OCI-LY7 (cell line): ENCODE data around the gene ZFAND2B. TPM values are rescaled to one million over a fixed set of nuclear protein-coding genes. Genes with fewer than 3 reads are reported as not detected.

ENCODE experiments used
- BruUV-seq: library from RNA; stranded (reverse); fragments of 400-500 nt; replicated peaks from 2 replicates; lab custom pipeline; 2021; lab: Mats Ljungman, UMichigan
- CTCF ChIA-PET: fragments of 300-600 bp; sonication (Branson Sonifier 250); formaldehyde crosslinking; loops from one replicate; lab custom pipeline; 2022; ENCODE audit warnings: antibody characterized with exemption; ENCODE audit not compliant: unreplicated experiment; lab: Charles Lee
- POLR2A ChIA-PET: fragments of 300-600 bp; sonication (Branson Sonifier 250); formaldehyde crosslinking; loops from one replicate; lab custom pipeline; 2022; ENCODE audit warnings: antibody characterized with exemption; lab: Charles Lee
- DNase-seq: peaks from one replicate; pipeline ENCODE4 v3.0.0-alpha.2; 2015; ENCODE audit warnings: low spot score
- H2AFZ ChIP-seq: fragments of 200-600 bp; sonication (generic), shearing (Covaris generic); 2 replicates; pipeline ENCODE4 v1.6.1; 2014; ENCODE audit warnings: mild to moderate bottlenecking, antibody characterized with exemption, low read length, moderate library complexity
- H3K27ac ChIP-seq: fragments of 200-600 bp; sonication (generic); 2 replicates; pipeline ENCODE4 v1.5.1; 2014; ENCODE audit warnings: mixed run types, low read depth, mild to moderate bottlenecking, moderate library complexity, low read length, inconsistent platforms; ENCODE audit not compliant: poor library complexity, severe bottlenecking
- H3K36me3 ChIP-seq: fragments of 200-600 bp; sonication (generic); 2 replicates; pipeline ENCODE4 v1.6.1; 2014; ENCODE audit warnings: mild to moderate bottlenecking, antibody characterized with exemption, low read length, moderate library complexity, mixed read lengths; ENCODE audit not compliant: insufficient read depth
- H3K4me1 ChIP-seq: fragments of 200-600 bp; sonication (generic); 2 replicates; pipeline ENCODE4 v1.5.1; 2014; ENCODE audit warnings: mild to moderate bottlenecking, low read length; ENCODE audit not compliant: insufficient read depth, poor library complexity, severe bottlenecking
- H3K4me2 ChIP-seq: fragments of 200-600 bp; sonication (generic); 2 replicates; pipeline ENCODE4 v1.6.1; 2014; ENCODE audit warnings: mild to moderate bottlenecking, low read length
- H3K4me3 ChIP-seq: fragments of 200-600 bp; sonication (generic); 2 replicates; pipeline ENCODE4 v1.5.1; 2014; ENCODE audit warnings: mild to moderate bottlenecking, low read depth, low read length; ENCODE audit not compliant: poor library complexity, severe bottlenecking
- H3K79me2 ChIP-seq: fragments of 200-600 bp; sonication (generic); 2 replicates; pipeline ENCODE4 v1.6.1; 2016; ENCODE audit warnings: low read depth, mild to moderate bottlenecking, low read length, moderate library complexity, mixed read lengths; ENCODE audit not compliant: insufficient read depth
- H3K9me2 ChIP-seq: fragments of 200-600 bp; sonication (generic); 2 replicates; pipeline ENCODE4 v1.6.1; 2016; ENCODE audit warnings: mild to moderate bottlenecking, low read length, mixed read lengths; ENCODE audit not compliant: insufficient read depth
- H3K9me3 ChIP-seq: fragments of 200-600 bp; sonication (generic); 2 replicates; pipeline ENCODE4 v1.6.1; 2014; ENCODE audit warnings: mild to moderate bottlenecking, mixed run types, low read length, mixed read lengths
- H4K20me1 ChIP-seq: fragments of 200-600 bp; sonication (generic); 2 replicates; pipeline ENCODE4 v1.6.1; 2014; ENCODE audit warnings: mild to moderate bottlenecking, antibody characterized with exemption, low read length, moderate library complexity, mixed read lengths; ENCODE audit not compliant: insufficient read depth
- EZH2phosphoT487 ChIP-seq: fragments of 200-600 bp; sonication (generic); IDR thresholded peaks from 2 replicates; pipeline ENCODE4 v1.6.1; 2018; ENCODE audit warnings: low read depth, borderline replicate concordance, mild to moderate bottlenecking, mixed run types, antibody characterized with exemption, low read length, moderate library complexity, mixed read lengths
- intact Hi-C: fragments of 100-400 bp; cut with micrococcal nuclease; formaldehyde crosslinking; loops from one replicate; pipeline ENCODE4 v1.10.0; 2022; ENCODE audit not compliant: unreplicated experiment
- total RNA-seq, 2 experiments: library from RNA; depleted of rRNA in 1 of 2; stranded (reverse); fragments of >200 nt in 1 of 2; shearing (Covaris generic) in 1 of 2; gene quantifications; 2 replicates each; pipeline ENCODE4 v1.2.3, GENCODE V29; 2014 to 2022
- TF ChIP-seq, protein P1 (sequence below): fragments of 200-600 bp; sonication (generic); conservative IDR thresholded peaks from 2 replicates; pipeline ENCODE4 v1.5.1; 2014; ENCODE audit warnings: mild to moderate bottlenecking, antibody characterized with exemption, low read length, moderate library complexity, mixed read lengths

The ZFAND2B gene
- total RNA-seq, 2 experiments from 2014 or later = 35.9 to 51.6 TPM

DNA sequence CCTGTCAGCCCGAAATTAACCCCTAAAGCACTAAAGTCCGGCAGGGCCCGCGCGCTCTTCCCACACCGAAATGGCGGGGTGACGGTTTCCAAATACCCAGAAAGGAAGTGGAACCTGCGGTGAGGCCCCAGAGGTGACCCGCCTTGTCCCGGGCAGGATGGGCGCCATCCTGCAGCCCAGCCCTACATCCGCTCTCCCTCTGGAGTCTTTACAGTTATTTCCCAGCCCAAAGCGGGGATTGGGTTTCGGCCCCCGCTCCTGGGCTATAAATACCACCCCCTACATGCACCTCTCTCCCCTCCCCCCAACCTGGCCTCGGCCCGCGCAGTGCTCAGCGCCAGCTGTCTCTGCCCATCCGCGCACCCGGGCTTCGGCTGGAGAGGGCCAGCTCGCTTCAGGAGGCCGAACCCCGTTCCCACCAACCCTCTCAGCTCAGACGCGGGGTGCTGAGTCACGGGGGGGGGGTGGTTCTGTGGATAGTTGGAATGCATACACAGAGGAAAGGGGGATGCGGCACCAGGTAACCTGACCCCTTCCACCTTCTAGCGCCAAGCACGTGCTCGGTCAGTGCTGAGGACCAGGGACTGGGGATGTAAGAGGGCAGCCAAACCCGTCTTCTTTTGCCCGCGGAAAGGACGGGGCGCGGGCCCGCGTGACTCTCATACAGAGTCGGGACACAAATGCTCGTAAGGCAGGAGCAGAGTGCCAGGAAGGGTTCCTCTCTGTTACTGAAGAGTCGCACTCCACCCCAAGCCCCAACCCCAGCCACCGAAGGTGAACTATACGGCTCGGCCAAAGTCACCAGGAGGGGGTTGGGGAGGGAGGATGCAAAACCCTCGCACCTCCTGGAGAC lies 46.5 kb downstream of the ZFAND2B start, which contains the start of gene TUBA4B:
TUBA4B (plus strand) TSS at position 344 of the 853 bp plus-strand sequence; CDS start at position 509, 165 bp downstream.
- H3K9me3 ChIP-seq = no peaks in the 10 kb centered on the region

GRCh38 chr2:219253753-219254589 lies 47.4 kb downstream of the ZFAND2B start, which contains the start of gene TUBA4A:
TUBA4A (minus strand) TSS chr2:219253918; CDS start chr2:219253858, 60 bp downstream.
- peaks cover 29% of the 10 kb centered on the region for H3K36me3 ChIP-seq
- peak within 1 kb of the TSS; percentile 96 for H3K27ac ChIP-seq
- TF ChIP-seq EZH2phosphoT487 = no peak
- TF ChIP-seq, protein P1, sequence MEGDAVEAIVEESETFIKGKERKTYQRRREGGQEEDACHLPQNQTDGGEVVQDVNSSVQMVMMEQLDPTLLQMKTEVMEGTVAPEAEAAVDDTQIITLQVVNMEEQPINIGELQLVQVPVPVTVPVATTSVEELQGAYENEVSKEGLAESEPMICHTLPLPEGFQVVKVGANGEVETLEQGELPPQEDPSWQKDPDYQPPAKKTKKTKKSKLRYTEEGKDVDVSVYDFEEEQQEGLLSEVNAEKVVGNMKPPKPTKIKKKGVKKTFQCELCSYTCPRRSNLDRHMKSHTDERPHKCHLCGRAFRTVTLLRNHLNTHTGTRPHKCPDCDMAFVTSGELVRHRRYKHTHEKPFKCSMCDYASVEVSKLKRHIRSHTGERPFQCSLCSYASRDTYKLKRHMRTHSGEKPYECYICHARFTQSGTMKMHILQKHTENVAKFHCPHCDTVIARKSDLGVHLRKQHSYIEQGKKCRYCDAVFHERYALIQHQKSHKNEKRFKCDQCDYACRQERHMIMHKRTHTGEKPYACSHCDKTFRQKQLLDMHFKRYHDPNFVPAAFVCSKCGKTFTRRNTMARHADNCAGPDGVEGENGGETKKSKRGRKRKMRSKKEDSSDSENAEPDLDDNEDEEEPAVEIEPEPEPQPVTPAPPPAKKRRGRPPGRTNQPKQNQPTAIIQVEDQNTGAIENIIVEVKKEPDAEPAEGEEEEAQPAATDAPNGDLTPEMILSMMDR = no peak
- peaks cover 28% of the 10 kb centered on the region for H3K79me2 ChIP-seq
- no peaks in the 10 kb centered on the region for H3K9me3 ChIP-seq
- ChIA-PET POLR2A (interaction anchor here (0.6 to 2.3 kb wide), 7 partner anchors 9 to 113 kb away, joined by 3 to 15 read pairs (median 5); partner anchors contain the start of genes ANKZF1, ATG9A, CNPPD1 and GLB1L), CTCF (interaction anchor here (2.6 kb wide), 1 partner anchor 24 kb away, joined by 7 read pairs; the partner anchor contains the start of gene DNAJB2)
- H3K9me2 ChIP-seq = no peaks in the 10 kb centered on the region
- peak within 1 kb of the TSS; percentile 93 for H3K4me2 ChIP-seq
- no TSS peak for BruUV-seq
- intact Hi-C loops = loop anchor here (1.0 to 10.0 kb wide), 4 partner anchors 25 to 359 kb away; partner anchors contain the start of genes CNPPD1 and DNAJB2
- no peaks in the 10 kb centered on the region for H4K20me1 ChIP-seq
- peak within 1 kb of the TSS; percentile 87 for H3K4me3 ChIP-seq
- peak; percentile 93 for DNase-seq
- H2AFZ ChIP-seq = peak within 1 kb of the TSS; percentile 49; the same call in 1 of the 2 replicates
- peaks cover 47% of the 10 kb centered on the region for H3K4me1 ChIP-seq

More for the DNA sequence above, 46.5 kb downstream of the ZFAND2B start, which contains the start of gene TUBA4B:
- peaks cover 36% of the 10 kb centered on the region for H3K79me2 ChIP-seq
- no peaks in the 10 kb centered on the region for H4K20me1 ChIP-seq
- H3K27ac ChIP-seq = peak within 1 kb of the TSS; percentile 96
- TF ChIP-seq EZH2phosphoT487 = no peak
- TF ChIP-seq, protein P1 = no peak
- no peaks in the 10 kb centered on the region for H3K9me2 ChIP-seq
- peak; percentile 65 for DNase-seq
- POLR2A ChIA-PET = interaction anchor here (0.6 to 2.3 kb wide), 14 partner anchors 9 to 689 kb away, joined by 3 to 8 read pairs (median 4); partner anchors contain the start of genes ANKZF1, ATG9A, CNPPD1 and DNAJB2
- H3K36me3 ChIP-seq = peaks cover 38% of the 10 kb centered on the region
- CTCF ChIA-PET = interaction anchor here (2.6 kb wide), 1 partner anchor 25 kb away, joined by 7 read pairs; the partner anchor contains the start of gene DNAJB2
- peak within 1 kb of the TSS; percentile 87 for H3K4me3 ChIP-seq
- intact Hi-C loops = loop anchor here (1.0 to 10.0 kb wide), 3 partner anchors 26 to 358 kb away; partner anchors contain the start of genes CNPPD1 and DNAJB2
- peak within 1 kb of the TSS; percentile 49; the same call in 1 of the 2 replicates for H2AFZ ChIP-seq
- peaks cover 56% of the 10 kb centered on the region for H3K4me1 ChIP-seq
- no TSS peak for BruUV-seq
- H3K4me2 ChIP-seq = peak within 1 kb of the TSS; percentile 93
